ENCODE results near the gene MOSMO. TPM values are rescaled to one million over a fixed set of nuclear protein-coding genes. Genes with fewer than 3 reads are reported as not detected.

The MOSMO gene
- total RNA-seq, 1 donor from 2014 or later, result 14.8 TPM

DNA sequence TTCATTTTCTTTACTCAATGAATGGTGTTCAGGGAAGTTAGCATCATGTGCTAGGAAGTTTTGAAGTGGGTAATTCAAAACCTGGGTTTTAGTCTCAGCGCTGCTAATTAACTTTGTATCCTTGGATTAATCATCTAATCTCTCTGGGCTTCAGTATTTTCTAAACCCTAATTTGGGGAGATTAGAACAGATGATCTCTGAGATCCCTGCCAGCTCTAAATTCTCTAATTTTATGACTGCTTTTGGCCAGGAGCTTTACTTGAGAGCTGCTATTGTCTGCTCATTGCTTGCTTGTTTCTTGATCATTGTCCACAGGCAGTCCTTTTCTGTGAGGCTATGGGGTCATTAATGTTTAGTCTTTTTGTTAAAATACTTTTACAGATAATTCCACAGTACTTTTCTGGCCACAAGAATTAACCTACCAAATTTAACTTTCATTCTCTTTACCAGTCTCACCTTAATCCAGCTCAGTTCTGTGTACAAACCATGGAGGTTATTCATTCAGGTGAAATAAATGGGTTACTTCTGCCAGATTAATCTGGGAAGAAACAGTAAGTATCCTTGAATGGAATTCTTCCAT lies 56.1 kb downstream of the MOSMO start:
- Mint-ChIP-seq H3K4me1 (peaks cover 14% of the 10 kb centered on the region), H3K27ac (ENCODE audit: unreplicated experiment) (no peak overlapping the region), H3K9me3 (peaks cover 5% of the 10 kb centered on the region), H3K4me3 (no peak overlapping the region), H3K27me3 (ENCODE audit: low read depth) (no peaks in the 10 kb centered on the region), H3K36me3 (ENCODE audit: low read depth) (peaks cover 13% of the 10 kb centered on the region)
- DNase-seq (ENCODE audit: low read depth, low spot score), result no peak
- TF ChIP-seq, protein P1, sequence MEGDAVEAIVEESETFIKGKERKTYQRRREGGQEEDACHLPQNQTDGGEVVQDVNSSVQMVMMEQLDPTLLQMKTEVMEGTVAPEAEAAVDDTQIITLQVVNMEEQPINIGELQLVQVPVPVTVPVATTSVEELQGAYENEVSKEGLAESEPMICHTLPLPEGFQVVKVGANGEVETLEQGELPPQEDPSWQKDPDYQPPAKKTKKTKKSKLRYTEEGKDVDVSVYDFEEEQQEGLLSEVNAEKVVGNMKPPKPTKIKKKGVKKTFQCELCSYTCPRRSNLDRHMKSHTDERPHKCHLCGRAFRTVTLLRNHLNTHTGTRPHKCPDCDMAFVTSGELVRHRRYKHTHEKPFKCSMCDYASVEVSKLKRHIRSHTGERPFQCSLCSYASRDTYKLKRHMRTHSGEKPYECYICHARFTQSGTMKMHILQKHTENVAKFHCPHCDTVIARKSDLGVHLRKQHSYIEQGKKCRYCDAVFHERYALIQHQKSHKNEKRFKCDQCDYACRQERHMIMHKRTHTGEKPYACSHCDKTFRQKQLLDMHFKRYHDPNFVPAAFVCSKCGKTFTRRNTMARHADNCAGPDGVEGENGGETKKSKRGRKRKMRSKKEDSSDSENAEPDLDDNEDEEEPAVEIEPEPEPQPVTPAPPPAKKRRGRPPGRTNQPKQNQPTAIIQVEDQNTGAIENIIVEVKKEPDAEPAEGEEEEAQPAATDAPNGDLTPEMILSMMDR (conservative IDR thresholded peaks at IDR 0.05), result no peak

DNA sequence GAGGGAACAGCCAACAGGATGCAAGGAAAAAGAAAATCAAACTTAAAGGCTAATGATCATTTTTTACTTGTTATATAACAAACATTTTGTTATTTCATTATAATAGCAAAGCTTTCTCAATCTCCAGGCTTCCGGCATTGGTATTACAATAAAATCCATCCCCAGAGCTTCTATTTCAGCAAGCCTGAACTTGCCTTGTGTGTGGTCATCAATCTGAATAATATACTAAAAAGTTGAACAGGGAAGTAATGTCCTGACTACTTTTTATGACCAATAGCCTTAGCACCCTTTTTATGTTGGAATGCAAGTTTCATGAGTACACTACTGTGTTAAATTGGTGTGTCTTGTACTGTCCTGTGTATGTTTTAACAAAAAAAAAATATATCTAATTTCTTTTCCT lies 57.3 kb downstream of the MOSMO start:
- Mint-ChIP-seq H3K27ac (ENCODE audit: unreplicated experiment) (no peak overlapping the region), H3K4me1 (peaks cover 14% of the 10 kb centered on the region), H3K27me3 (ENCODE audit: low read depth) (no peaks in the 10 kb centered on the region), H3K9me3 (peaks cover 5% of the 10 kb centered on the region), H3K36me3 (ENCODE audit: low read depth) (peaks cover 13% of the 10 kb centered on the region), H3K4me3 (no peak overlapping the region)
- no peak for DNase-seq (ENCODE audit: low read depth, low spot score)
- TF ChIP-seq, protein P1 (conservative IDR thresholded peaks at IDR 0.05), result no peak

DNA sequence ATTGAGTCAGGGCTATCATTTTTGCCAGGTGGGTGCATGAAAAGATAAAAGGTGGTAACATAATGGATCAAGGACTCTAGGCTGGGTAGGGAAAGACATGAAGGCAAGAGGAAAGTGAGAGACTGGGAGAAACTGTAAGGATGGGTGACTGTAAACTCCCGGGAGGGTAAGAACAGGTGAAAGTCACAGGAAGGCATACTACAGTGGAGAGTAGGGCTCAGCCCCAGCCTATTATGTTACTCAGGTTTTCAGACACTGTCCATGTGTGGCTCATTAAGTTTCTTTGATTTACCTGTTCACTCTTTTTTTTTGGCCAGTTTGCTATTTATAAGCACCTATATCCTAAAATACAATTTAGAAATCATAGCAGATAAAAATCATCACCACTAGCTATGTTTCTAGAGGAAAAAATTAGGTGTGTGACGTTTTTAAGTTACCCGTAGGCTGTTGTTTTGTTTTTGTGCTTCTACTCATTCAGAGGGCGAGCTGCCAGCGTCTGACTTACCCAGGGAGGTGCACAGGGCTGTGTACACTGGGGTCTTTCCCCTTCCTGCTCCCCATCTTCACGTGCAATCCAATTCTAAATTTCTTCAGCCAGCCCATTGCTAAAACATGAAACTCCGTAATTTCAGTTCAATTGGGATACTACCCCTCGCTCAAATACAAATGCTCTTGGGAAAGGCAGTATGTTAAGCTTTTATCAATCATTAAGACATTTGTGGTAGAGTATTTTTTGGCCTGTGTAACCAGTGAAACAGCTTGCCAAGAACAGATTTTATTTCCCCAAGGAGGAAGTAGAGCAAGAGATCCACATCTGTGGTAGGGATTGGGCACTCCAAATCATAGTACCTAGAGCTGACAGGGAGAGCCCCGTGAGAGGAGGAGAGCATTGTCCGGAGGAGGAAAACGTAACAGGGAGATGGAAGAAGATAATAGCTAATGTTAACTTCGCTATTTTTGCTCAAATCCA lies 62.7 kb downstream of the MOSMO start:
- Mint-ChIP-seq H3K4me1 (peaks cover 15% of the 10 kb centered on the region), H3K27me3 (ENCODE audit: low read depth) (no peaks in the 10 kb centered on the region), H3K4me3 (no peak overlapping the region), H3K36me3 (ENCODE audit: low read depth) (peaks cover 13% of the 10 kb centered on the region), H3K27ac (ENCODE audit: unreplicated experiment) (no peak overlapping the region), H3K9me3 (peaks cover 5% of the 10 kb centered on the region)
- TF ChIP-seq, protein P1 (conservative IDR thresholded peaks at IDR 0.05), result no peak
- DNase-seq (ENCODE audit: low read depth, low spot score), result no peak

DNA sequence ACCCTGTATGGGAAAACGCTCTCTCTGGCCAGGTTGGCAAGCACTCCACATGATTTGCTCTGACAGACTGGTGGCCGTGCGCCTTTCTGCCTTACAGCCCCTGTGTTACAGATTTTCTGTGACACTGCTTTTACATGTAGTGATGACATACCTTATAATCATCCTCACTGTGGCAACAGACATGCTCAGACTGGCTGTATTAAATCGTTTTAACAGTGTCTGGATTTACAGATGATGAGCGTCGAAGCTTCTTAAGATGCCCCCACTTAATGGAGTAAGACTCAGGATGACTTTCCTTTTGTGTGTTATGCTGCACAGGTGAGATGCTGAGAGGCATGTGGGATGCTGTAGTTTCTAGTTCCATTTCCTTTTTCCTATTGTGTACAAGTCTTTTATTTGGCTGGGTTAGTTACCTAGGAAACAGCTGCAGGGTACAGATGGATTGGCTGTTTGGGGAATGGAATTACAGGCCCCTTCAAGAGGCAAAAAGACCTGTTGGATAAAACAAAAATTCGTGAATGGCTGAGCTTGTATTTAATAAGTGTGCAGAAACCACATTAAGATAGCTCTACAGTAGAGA lies 63.5 kb downstream of the MOSMO start:
- Mint-ChIP-seq H3K4me1 (peaks cover 15% of the 10 kb centered on the region), H3K4me3 (no peak overlapping the region), H3K27me3 (ENCODE audit: low read depth) (no peaks in the 10 kb centered on the region), H3K36me3 (ENCODE audit: low read depth) (peaks cover 9% of the 10 kb centered on the region), H3K27ac (ENCODE audit: unreplicated experiment) (no peak overlapping the region), H3K9me3 (peaks cover 5% of the 10 kb centered on the region)
- TF ChIP-seq, protein P1 (conservative IDR thresholded peaks at IDR 0.05), result no peak
- DNase-seq (ENCODE audit: low read depth, low spot score), result no peak

DNA sequence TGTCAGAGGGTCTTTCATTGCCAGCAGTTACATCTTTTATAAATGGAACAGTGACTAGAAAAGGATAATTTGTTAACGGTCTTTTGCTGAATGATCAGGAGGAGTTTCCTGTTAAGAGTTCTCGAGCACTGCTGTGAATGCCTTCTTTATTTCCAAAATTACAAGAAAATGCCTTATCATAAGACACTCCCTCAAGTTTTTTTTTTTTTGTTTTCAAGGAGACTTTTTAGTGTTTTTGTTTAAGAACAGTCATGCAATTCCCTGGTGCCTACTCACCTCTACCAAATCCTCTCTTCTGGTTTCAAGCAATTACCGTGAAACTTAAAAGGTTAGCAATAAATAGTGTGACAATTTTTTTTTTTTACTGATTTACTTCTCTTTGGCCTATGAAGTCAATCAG lies 65.4 kb downstream of the MOSMO start:
- H3K4me3 Mint-ChIP-seq, result no peak overlapping the region
- no peaks in the 10 kb centered on the region for H3K9me3 Mint-ChIP-seq
- no peaks in the 10 kb centered on the region for H3K27me3 Mint-ChIP-seq (ENCODE audit: low read depth)
- no peak overlapping the region for H3K27ac Mint-ChIP-seq (ENCODE audit: unreplicated experiment)
- TF ChIP-seq, protein P1 (conservative IDR thresholded peaks at IDR 0.05), result no peak
- peaks cover 15% of the 10 kb centered on the region for H3K4me1 Mint-ChIP-seq
- H3K36me3 Mint-ChIP-seq (ENCODE audit: low read depth), result no peaks in the 10 kb centered on the region
- no peak for DNase-seq (ENCODE audit: low read depth, low spot score)
